IPS DF 4.7 (cell line): ENCODE results near the gene TNIP1.

Source experiments
- DNase-seq: peaks from one replicate; pipeline ENCODE4 v3.0.0-alpha.2; 2013; ENCODE audit warnings: low spot score; ENCODE audit errors: extremely low read depth

The TNIP1 gene, protein sequence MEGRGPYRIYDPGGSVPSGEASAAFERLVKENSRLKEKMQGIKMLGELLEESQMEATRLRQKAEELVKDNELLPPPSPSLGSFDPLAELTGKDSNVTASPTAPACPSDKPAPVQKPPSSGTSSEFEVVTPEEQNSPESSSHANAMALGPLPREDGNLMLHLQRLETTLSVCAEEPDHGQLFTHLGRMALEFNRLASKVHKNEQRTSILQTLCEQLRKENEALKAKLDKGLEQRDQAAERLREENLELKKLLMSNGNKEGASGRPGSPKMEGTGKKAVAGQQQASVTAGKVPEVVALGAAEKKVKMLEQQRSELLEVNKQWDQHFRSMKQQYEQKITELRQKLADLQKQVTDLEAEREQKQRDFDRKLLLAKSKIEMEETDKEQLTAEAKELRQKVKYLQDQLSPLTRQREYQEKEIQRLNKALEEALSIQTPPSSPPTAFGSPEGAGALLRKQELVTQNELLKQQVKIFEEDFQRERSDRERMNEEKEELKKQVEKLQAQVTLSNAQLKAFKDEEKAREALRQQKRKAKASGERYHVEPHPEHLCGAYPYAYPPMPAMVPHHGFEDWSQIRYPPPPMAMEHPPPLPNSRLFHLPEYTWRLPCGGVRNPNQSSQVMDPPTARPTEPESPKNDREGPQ

DNA sequence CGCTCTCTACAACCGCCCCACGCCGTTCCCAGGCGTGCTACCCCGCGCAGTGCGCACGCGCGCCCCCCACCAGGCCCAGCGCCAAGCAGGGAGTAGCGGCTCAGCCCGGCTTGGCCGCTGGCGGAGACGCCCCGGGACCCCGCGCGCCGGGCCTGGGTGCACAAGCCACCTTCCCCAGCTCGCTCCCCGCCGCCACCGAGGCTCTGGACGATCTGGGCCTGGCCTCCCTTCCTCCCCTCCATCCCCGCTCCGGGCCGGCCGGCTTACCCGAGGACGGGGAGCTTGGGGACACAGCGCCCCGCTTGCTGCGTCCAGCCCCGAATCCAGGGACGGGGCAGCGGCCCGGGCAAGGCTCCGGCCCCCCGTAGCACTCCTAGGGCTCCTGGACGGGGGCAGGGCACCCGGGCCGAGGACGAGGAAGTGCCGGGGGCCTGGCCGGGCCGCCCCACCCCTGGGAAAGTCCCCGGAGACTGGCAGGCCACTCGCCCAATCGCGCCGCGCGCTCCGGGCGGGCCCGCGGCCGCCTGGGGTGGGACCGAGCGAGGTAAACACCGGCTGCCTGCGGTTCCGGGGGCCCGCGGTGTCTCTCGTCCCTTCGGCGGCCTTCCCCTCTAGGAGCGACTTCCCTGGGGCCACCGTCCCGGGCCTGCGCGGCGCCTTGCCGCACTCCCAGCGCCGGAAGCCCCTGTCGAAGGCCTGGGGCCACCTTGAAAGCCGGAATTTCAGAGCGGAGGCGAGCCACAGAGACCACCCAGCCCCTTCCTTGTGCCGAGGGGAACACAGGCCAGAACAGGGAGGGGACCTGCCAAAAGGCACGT, at the start of gene TNIP1:
Gene TNIP1, minus strand, starts transcription at position 422 of the 818 bp plus-strand sequence. CDS start 15,939 bp downstream, outside the sequence.
- no peak for DNase-seq

DNA sequence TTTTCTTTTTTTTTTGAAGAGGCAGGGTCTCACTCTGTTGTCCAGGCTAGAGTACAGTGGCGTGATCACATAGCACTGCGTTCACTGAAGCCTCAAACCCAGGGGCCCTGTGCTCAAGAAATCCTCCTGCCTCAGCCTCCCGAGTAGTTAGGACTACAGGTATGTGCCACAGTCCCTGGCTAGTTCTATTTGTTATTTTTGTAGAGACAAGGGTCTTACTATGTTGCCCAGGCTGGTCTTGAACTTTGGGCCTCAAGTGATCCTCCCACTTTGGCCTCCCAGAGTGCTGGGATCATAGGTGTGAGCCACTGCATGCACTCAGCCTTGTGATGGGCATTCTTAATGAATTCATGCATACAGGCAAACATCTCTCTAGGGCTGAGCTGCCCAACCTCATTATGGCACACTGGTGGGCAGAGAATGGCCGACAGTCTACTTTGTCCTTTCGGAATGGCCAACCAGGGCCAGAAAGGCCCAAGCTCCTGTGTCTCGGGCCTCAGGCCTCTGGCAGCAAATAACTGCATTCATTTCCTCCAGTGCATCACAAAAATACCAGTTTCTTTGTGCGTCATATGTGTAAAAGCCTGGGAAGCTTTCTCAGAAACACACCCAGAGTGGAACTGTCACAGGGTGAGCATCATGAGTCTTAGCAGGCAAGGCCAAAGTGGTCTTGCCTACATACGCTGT, 49.5 kb upstream of the TNIP1 start:
- DNase-seq = no peak

DNA sequence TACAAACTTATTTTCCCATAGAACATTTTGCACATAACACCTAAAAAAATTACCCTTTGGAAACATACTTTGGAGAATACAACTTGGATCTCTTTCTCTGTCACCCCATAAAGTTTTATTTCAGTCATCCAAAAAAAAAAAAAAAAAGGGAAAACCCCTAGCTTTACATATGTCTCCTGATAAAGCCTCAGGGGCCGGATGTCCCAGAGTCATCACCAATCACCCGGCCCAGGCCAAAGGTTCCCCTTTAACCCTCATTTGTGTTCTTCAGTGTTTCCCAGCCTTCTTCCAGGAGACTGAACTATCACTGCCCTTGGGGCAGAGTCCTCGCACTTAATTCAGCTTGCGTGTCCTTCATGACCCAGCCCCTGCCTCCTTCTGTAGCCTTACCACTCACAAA, 48.0 kb upstream of the TNIP1 start:
- no peak for DNase-seq

DNA sequence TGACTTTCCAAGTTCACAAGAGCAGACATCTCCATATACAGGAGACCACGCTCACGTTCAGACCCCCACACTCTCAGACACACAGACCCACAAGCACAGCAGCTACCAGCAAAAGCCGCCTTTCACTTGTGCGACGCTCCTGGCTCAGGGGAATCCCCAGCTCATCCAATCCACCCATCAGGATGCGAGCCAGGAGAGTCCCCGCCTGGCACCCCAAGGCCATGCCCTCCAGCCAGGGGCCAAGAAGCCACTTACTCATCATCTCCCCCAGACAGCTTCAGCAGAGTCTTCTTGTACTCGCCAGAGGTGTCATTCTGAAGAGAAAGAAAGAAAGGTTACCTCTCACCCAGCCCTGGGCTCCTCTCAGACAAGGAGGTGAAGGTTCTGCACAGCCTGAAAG, 47.1 kb upstream of the TNIP1 start:
- no peak for DNase-seq

DNA sequence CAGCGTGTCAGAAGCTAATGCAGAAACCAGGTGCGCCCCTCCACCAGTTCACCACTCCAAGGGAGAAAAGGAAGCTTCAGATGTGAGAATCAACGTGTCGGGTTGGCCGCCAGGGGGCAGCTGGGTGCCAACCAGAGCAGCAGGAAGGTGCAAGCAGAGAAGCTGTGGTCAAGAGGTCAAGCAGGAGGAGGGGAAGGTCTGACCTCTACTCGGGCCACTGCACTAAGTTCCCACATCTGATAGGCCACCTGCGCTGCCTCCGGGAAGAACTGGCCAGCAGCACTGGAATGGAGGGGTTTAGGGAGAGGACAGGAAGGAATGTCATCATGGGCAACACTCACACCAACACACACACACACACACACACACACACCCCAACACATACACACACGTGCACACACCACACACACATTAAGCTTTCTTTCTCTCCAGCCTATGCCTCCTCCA, 45.4 kb upstream of the TNIP1 start:
- DNase-seq = peak; percentile 5

DNA sequence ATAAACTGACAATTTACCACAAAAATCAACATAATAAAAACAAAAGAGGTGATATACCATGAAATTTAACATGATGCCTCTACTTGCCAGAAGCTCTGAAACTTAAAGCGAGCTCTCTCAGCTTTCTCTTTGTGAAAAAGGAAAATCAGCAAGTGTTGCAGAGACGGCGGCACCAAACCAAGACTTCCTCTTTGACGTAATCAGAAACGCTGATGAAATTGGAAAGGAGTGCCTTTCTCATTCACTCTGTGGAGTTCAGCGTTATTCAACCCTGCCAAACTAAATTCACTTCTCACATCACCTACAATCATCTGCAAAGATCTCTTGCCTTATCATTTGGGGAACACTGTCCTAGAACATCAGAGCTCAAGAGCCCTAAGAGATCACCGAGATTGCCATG, 44.6 kb upstream of the TNIP1 start:
- no peak for DNase-seq

DNA sequence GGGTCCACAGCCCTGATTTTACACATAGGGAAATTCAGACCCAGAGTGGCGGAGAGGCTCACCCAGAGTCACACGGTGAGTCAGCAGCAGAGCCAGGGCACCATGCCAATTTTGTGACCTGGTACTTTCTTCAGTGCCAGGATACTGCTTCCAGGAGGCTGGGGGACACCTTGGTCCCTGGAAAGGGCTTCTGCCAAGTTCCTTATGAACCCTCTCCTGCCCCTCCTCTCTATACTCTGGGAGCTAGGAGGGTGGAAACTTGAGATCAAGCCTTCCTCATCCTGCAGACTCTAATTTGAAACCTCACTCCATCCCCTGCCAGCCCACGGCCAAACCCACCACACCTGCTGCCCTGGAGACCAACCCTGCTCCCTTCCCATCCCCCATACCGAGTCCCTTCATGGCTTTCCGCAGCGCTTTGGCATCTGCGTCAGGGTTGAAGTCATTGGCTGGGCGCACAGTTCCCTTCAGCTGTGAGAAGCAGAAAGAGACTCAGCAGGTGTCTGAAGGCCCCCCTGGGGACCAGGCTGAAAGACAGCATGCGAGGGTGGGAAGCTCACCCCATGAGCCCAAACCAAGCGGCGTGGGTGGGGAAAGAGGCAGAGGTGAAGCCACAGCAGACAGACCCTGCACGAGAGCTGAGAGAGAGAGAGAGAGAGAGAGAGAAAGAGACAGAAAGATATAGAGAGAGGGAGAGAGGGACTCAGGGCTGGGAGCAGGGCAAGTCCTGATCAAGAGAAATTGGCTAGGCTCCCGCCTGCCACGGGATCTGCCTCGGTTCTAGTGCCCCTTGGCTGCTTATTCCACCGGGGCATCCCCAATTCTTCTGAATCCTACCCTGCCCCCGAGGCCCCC, 43.3 kb upstream of the TNIP1 start:
- no peak for DNase-seq

DNA sequence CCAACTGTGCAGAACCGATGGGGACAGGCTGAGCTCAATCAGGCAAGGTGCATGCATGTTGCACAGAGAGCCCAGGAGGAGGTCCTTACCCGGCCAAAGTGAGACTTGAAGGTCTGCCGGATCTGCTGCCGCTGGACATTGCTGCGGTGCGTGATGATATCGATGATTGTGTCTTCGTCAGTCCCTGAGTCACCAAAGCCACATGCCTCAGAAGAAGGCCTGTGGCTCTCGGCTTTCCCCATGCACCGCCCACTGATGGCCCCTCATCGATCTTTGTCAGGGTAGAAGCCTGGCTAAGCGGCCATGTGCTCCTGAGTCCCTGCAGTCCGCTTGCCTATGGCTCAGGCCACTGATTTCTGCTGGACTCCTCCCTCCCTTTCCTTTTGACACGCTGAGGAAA, 42.0 kb upstream of the TNIP1 start:
- DNase-seq = no peak

DNA sequence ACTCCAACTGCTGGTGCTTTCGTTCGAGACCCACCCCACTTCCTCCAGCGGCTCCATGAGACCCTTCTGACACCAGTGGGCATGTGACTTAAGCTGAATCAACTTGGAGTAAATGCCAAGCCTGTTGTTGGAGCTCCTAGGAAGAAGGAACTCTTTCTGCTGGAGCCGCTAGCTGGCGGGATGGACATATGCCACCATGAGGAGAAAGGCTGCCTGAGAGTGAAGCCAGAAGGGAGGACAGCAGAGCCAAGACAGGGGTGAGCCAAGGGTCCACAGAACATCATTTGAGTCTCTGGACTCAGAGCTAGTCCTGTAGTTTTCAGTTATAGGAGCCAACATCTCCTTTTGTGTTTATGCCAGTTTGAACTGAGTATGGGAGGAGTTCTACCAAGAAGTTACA, 40.8 kb upstream of the TNIP1 start:
- no peak for DNase-seq

DNA sequence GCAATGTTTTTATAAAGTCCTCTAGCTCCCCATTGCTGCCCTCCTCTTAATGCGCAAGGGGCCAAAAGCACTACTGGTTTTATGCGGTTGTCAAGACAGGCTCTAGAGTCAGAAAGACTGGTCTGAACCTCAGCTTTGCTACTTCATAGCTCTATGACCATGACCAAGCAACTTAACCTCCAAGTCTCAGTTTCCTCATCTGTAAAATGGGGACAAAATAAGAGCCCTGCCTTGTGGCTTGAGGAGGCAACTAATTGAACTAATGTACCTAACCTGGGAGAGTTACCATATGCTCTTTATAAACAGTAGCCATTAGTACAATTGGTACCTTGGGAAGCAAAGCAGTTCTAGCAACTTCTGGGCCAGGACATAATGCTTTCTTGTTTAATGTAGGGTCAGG, 40.3 kb upstream of the TNIP1 start:
- no peak for DNase-seq

DNA sequence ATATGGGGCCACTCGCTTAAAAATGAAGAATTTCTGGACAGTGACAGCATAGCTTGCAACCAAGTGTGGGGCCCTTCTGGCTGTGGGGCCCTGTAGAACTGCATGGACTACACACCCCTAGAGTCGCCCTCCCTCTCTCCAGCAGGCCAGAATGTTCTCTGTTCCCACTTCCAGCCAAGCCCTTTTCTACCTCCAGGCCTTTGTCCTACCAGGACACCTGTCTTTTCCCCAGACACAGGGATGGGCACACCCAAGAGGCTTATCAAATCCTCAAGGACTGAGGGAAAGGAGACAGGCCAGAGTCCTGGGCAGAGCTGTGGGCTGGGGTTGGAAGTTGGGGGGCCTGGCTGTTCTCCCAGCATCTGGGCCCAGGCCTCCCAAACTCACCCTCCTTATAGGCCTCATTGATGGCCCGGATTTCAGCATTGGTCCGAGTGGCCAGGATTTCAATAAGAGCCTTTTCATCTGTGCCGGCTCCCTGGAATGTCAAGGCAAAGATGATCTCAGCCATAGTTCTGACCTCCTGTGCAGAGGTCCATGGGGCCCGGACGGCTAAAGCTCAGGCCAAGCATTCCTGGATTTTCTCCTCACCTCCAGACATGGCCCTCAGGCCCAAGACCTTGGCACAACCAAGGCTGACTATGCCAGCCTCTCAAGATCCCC, 38.2 kb upstream of the TNIP1 start:
- no peak for DNase-seq

DNA sequence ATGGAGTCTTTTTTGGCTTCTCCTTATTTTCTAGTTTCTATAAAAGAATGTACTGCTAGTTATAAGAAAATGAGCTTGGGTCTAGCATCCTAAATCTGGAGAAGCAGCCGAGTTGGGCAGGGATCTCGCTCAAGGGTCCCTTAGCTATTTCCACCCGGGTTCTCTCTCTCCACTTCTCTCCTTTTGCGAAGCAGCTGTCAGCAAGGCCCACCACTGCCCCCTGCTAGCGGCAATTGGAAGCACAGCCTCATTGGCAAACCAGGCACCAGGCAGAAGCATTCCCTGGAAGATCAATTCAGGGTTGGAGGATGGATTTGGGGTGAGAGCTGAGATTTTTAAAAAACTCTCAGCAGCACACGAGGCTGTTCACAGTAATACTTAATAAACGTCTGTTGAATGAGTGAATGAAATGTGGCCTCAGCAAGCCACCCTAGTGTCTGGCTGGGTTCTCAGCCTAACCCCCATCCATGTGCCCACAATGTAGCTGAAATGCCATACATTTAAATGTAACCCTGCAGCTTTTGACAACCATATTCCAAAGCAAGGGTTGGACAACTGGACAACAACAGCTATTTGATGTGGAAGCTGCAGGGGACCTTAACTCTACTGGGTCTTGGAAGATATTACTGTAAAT, 34.6 kb upstream of the TNIP1 start:
- DNase-seq = peak; percentile 28

DNA sequence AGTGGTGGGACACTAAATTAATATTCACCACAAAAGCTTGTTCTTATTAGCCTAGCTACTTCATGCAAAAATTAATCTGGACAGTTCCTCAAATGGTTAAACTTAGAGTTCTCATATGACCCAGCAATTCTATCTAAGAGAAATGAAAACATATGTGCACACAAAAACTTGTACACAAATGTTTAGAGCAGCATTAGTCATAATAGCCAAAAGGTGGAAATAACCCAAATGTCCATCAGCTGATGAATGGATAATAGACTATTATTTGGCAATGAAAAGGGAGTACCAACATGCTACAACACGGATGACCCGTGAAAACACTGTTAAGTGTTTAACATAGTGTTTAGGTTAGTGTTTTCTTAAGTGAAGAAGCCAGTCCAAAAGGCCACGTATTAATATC, 32.8 kb upstream of the TNIP1 start:
- DNase-seq = no peak

DNA sequence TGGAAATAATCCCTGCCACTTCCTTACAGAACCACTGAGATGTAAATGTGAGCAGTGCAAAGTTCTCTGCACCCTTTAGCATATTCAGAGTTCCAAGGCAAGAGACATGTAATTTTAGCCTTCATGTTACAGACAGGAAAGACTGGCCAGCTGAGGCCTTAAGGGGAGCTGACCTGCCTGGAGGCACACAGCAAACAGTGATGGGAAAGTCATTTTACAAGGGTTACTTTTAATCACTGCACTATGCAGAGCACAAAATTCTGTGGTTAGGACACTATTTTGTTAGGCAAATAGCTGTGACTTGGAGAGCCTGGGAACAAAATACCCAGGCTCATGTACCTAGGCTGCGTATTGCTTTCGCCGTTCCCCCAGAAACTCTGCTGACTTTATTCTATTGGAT, 30.2 kb upstream of the TNIP1 start:
- DNase-seq = no peak

DNA sequence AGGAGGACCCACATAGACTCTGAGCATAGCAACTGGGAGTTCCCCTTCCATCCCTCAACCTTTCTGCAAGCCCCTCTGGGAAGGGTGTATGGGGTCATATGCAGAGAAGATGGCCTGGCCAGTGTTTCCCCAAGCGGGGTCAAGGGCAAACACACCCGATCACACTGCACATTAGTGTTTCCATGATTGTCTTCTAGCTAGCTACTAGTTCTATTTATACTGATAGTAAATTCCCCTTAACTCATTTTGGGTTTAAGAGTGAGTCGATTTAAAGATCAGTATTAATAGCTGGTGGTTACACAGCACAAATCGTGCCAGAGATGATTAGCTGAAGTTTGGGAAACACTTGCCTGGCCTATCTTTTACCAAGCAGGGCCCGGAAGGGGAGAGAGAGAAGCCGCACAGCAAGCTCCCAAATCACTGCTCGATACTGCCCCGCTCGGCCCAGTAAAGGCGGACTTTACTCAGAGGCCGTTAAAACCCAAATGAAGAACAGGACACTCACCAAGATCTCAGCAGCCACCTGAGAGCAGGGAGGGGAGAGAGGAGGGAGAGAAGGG, 29.4 kb upstream of the TNIP1 start:
- no peak for DNase-seq

DNA sequence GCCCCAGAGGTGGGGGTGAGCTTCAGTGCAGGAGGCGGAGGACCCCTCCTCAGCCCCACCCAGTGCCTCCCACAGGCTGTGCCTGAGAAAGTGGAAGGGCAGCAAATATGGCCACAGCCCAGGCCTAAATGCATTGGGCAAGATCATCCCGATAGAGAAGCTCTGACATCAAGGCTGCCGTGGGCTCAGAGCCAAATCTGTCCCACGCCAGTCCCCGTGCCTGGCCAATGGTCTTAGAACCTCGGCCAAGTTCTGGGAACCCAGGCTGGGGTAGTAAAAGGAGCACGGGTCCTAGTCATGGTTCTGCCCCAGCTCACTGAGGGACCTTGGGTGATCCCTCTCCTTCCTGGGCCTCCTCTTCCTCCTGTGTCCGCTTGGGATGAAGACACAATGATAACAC, 27.7 kb upstream of the TNIP1 start:
- no peak for DNase-seq

DNA sequence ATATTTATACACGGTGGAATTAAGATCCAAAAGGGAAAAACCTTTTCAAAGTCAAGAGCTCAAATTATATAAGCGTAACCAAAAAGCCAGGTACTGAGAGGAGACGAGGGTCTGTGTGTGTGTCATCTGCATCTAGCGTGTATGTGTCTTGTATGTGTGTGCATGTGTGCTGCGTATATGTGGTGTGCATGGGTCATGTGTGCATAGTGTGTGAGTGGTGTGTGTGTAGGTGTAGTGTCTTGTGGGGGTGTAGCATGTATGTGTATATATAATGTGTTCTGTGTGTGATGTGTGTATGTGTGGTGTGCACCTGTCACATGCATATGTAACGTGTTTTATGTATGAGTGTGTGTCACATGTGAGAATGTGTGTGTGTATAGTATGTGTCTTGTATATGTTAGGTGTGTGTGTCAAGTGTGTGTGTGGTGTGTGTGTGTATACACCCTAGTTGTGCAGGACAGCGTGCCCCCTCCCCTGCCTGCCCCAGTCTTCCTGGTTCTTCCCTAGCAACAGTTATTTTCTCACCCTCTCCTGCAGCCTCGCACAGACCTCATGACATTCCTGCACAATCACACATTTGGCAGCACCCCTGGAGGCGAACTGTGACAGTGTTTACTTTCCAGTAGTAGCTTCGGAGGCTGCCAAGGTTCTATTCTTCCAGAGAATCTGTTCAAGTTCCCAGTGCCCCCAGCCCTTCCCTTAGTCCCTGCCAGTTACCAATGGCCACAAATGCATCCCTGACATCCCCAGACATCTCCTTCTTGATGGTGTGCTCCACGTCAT, 27.1 kb upstream of the TNIP1 start:
- DNase-seq = no peak

DNA sequence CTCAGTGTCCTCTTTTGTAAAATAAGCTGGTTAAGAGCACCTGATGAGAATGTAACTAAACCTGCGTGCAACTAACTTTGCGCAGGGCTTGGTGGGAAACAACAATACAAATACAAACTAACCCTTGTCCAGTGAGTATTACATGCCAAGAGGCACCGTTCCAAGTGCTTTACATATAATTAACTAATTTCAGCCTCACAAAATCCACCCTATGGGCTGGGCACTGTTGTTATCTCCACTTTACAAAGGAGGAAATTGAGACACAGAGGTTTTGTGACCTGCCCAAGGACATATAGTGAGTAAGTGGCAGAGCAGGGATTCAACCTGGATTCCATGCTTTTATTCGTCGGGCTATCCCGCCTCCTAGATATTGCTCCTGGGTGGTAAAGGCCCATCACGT, 26.2 kb upstream of the TNIP1 start:
- no peak for DNase-seq

DNA sequence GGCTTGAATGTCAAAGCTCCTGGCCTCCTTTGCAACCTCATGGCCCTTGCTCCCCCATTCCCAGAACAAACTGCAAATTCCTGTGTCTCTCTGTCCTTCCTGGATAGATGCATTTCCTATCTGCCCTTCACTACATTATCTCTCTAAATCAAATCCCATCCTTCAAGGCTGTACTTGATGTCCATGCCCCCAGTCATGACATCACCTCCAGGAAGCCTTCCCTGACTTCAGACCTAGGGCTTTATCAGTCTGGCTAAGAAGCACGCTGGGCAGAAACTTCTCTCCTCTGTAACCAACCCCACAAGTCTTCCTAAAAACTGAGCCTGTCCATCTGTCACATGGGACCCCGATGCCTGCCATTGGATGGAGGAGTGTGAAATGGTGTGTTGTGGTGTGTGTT, 25.7 kb upstream of the TNIP1 start:
- DNase-seq = no peak
